ENCODE data around the gene ALCAM.

ALCAM gene

DNA sequence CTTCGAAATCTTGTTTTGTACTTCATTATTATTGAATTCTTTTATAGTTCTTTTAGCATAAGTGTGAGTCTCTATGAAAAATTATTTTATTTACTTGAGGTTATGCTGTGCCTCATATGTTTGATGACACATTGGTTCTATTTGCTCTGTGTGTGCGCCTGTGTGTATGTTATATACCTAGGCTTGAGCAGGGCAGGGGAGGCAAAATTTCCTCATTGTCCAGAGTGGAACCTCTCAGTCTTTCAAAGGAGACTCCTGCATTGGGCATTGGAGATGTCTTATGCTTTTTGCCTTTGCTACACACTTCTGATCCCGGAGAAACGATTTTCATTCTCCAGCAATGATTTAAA is 58.4 kb downstream of the ALCAM start:
- TF ChIP-seq, protein P1, sequence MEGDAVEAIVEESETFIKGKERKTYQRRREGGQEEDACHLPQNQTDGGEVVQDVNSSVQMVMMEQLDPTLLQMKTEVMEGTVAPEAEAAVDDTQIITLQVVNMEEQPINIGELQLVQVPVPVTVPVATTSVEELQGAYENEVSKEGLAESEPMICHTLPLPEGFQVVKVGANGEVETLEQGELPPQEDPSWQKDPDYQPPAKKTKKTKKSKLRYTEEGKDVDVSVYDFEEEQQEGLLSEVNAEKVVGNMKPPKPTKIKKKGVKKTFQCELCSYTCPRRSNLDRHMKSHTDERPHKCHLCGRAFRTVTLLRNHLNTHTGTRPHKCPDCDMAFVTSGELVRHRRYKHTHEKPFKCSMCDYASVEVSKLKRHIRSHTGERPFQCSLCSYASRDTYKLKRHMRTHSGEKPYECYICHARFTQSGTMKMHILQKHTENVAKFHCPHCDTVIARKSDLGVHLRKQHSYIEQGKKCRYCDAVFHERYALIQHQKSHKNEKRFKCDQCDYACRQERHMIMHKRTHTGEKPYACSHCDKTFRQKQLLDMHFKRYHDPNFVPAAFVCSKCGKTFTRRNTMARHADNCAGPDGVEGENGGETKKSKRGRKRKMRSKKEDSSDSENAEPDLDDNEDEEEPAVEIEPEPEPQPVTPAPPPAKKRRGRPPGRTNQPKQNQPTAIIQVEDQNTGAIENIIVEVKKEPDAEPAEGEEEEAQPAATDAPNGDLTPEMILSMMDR (IDR thresholded peaks at IDR 0.05): no peak

DNA sequence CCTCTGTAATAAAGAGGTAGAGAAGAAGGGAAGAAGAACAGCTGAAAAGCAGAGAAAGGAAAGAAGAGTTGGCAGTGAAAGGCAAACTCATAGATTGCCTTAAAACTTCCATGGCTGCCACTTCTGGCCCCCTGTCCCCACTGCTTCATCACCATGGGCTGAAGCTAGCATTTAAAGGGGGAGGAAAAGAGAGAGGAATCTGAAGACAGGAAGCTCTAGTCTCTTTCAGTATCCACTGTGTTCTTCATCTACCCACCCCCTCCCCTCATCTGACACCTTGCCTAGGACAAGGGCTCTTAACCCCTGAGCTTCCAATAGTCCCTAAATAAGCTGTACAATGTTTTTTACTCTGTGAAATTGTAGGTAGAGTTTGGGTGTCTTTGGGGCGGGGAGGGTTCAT is 60.6 kb downstream of the ALCAM start:
- TF ChIP-seq, protein P1 (IDR thresholded peaks at IDR 0.05): no peak

DNA sequence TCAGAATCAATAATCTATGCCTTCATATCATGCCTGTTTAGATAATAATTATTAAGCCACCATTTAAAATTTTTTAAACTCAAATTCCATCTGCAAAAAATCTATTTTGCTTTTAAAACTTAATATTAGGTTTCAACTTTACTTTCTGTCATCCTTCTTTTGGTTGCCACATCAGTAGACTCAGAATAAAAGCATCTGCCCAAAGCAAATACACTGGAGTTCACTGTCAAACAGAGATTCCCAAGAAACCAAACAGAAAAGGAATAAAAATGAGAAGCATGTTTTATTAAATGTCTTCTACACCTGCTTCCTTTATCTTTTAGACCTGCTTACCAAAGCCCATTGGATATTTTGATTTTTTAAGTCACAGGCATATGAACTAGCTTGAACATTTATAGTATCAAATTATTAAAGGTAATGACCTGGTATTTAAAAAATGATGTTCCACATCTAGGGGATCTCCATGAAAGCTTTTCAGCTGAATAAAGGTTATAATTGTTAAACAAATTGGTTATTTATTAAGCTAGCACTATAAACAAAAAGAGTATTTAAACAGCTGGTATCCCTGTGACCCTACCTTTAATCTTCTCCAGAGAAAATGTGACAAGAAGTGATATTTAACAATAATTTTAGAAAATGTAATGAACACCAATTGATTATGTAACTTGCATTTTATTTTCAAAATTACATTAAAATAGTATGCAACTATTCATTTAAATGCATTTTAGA is 62.5 kb downstream of the ALCAM start:
- TF ChIP-seq, protein P1 (IDR thresholded peaks at IDR 0.05): no peak

DNA sequence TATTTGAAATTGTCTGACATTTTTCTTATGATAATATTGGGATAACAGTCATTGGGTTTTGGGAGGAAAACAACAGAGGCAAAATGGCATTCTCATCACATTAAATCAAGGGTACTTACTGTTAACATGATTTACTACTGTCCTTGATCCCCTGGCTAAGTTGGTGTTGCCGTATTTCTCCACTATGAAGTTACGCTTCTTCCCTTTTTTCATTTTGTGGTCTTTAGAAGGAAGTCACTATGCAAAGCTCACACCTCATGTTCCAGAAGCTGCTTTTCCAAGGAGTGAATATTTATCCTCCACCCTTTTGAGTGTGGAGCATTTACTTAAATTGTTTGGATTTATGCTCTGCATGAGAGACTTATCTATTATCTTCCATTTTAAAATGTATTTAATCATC is 63.7 kb downstream of the ALCAM start:
- TF ChIP-seq, protein P1 (IDR thresholded peaks at IDR 0.05): no peak

DNA sequence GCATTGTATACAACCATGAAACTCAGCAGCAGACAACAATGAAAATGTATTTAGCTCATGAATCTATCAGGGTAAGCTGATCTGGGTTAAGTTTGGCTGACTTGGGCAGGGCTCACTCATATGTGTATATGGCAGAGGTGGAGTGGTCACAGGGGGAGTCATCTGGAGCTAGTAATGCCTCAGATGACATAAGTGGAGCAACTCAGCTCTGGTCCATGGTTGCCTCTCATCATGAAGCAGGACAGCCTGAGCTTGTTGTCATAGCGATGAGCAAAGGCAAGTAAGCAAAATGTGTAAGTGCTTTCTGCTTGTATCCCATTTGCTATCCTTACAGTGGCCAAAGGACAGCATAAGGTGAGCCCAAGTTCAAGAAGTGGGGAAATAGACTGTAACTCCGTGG is 64.5 kb downstream of the ALCAM start:
- TF ChIP-seq, protein P1 (IDR thresholded peaks at IDR 0.05): no peak

DNA sequence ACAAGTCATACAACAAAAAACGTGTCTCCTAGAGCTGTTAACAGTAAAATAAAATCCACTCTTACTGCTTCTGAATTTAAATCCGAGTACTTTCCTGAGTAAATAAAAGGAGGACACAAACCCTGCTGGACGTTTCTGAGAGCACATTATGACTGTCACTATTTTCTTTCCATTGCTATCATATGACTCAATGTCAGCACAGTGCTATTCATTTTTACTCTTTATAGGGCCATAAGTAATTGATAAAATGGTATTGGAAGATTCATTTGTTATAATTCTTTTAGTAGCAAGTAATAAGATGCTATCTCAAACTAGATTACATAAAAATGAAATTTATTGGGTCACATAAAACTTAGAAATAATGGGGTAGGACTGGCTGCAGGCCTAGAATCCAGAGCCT is 68.6 kb downstream of the ALCAM start:
- TF ChIP-seq, protein P1 (IDR thresholded peaks at IDR 0.05): no peak

DNA sequence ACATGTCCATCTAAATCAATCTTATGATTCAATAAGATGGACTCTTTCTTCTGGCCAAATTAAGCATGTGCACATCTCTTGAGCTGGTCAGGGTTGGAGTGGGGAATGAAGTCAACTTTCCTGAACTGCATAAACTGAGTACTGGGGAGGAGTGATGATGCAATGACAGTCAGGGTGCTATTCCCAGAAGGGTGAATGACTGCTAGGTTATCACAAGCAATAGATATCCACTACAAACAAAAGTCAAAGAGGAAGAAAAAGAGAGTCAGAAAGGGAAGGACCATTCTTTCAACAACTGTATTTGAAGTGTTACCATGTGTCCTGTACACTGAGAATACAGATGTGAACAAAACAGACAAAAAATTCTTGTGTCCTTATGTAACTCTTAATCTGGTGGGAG is 70.0 kb downstream of the ALCAM start:
- TF ChIP-seq, protein P1 (IDR thresholded peaks at IDR 0.05): no peak

DNA sequence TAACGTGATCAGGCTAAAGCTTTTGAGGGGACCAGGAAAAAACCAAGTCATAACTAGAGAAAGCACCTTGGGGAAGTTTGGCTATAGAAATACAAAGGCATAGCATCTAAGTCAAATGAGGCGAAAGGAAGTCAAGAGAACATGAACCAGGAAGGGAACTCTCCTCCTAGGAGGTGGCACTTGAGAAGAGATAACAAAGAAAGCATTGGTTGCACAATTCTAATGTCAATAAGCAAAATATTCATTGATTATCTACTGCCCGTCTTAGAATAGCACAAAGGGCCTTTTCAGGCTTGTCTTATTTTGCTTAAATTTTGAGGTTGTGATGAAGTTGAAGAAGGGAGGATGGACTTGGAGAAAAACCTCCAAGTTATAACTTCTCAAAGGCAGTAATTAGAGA is 73.4 kb downstream of the ALCAM start:
- TF ChIP-seq, protein P1 (IDR thresholded peaks at IDR 0.05): no peak
